ENCODE data around the gene IGFBP6.

- TF ChIP-seq RAD21 (conservative IDR thresholded peaks at IDR 0.05) = no peak
- TF ChIP-seq EZH2 (IDR thresholded peaks at IDR 0.05; ENCODE audit: borderline replicate concordance, insufficient read depth, low read length, poor library complexity, severe bottlenecking) = no peak
Observed at GRCh38 chr12:53067074-53067992, 30.1 kb upstream of the IGFBP6 start.

All from neural cell (in vitro differentiated cells).